ENCODE measurements around the gene COG1. TPM values are rescaled to one million over a fixed set of nuclear protein-coding genes. Genes with fewer than 3 reads are reported as not detected.
A peak's percentile ranks its signal among the peaks of the same experiment; 100 is the strongest.

The COG1 gene
- total RNA-seq, 1 experiment from 2014 or later, result 24.1 TPM

GRCh38 chr17:73203135-73203787, 10.4 kb downstream of the COG1 start:
- Histone ChIP-seq H3K79me2 (ENCODE audit: low read length) (no peaks in the 10 kb centered on the region), H3K27ac (ENCODE audit: low read length) (no peak overlapping the region), H4K20me1 (ENCODE audit: low read length) (no peaks in the 10 kb centered on the region), H3K4me1 (ENCODE audit: insufficient read depth, low read length) (peaks cover 4% of the 10 kb centered on the region; the same call in 1 of the 2 replicates), H3K36me3 (ENCODE audit: low read depth, low read length) (peaks cover 85% of the 10 kb centered on the region), H3K9me2 (replicated peaks; ENCODE audit: low read length) (no peaks in the 10 kb centered on the region), H3K9ac (ENCODE audit: low read length) (no peak overlapping the region), H3F3A (ENCODE audit: low read length, unreplicated experiment) (no peaks in the 10 kb centered on the region), H3K27me3 (ENCODE audit: low read length) (no peaks in the 10 kb centered on the region), H3K4me3 (ENCODE audit: low read length) (no peak overlapping the region), H3K9me3 (ENCODE audit: low read length) (no peaks in the 10 kb centered on the region), H3K4me2 (ENCODE audit: low read length) (no peak overlapping the region), H2AFZ (ENCODE audit: low read length) (no peak overlapping the region)
- BruUV-seq (replicated peaks), result no TSS peak
- POLR2A ChIA-PET (ENCODE audit: unreplicated experiment), result no interaction called here
- peak; percentile 77 for ATAC-seq
- intact Hi-C loops (cut with micrococcal nuclease), result no loop called here
- peak; percentile 47 for DNase-seq
- no peak for TF ChIP-seq EZH2 (IDR thresholded peaks at IDR 0.05; ENCODE audit: low read length, unreplicated experiment)
- no peak for TF ChIP-seq CTCF (conservative IDR thresholded peaks at IDR 0.05; ENCODE audit: low read depth, low read length)
- TF ChIP-seq EZH2phosphoT487 (IDR thresholded peaks at IDR 0.05; ENCODE audit: borderline replicate concordance, low read length), result no peak
- CTCF ChIA-PET, result no interaction called here

- H3K4me2 ChIP-seq (ENCODE audit: low read length), result no peak overlapping the region
These were observed 11.1 kb downstream of the COG1 start for GRCh38 chr17:73203788-73204479.

More at GRCh38 chr17:73203788-73204479, 11.1 kb downstream of the COG1 start:
- Histone ChIP-seq H3K79me2 (ENCODE audit: low read length) (no peaks in the 10 kb centered on the region), H3K4me3 (ENCODE audit: low read length) (no peak overlapping the region), H3K27ac (ENCODE audit: low read length) (no peak overlapping the region), H2AFZ (ENCODE audit: low read length) (no peak overlapping the region), H3K4me1 (ENCODE audit: insufficient read depth, low read length) (peaks cover 4% of the 10 kb centered on the region; the same call in 1 of the 2 replicates), H3K9ac (ENCODE audit: low read length) (no peak overlapping the region), H3K9me3 (ENCODE audit: low read length) (no peaks in the 10 kb centered on the region), H3K36me3 (ENCODE audit: low read depth, low read length) (peaks cover 85% of the 10 kb centered on the region), H3K27me3 (ENCODE audit: low read length) (no peaks in the 10 kb centered on the region), H3F3A (ENCODE audit: low read length, unreplicated experiment) (no peaks in the 10 kb centered on the region), H4K20me1 (ENCODE audit: low read length) (no peaks in the 10 kb centered on the region), H3K9me2 (replicated peaks; ENCODE audit: low read length) (no peaks in the 10 kb centered on the region)
- ChIA-PET POLR2A (ENCODE audit: unreplicated experiment) (no interaction called here), CTCF (no interaction called here)
- TF ChIP-seq CTCF (conservative IDR thresholded peaks at IDR 0.05; ENCODE audit: low read depth, low read length) (no peak), EZH2 (IDR thresholded peaks at IDR 0.05; ENCODE audit: low read length, unreplicated experiment) (no peak), EZH2phosphoT487 (IDR thresholded peaks at IDR 0.05; ENCODE audit: borderline replicate concordance, low read length) (no peak)
- TSS peak; percentile 2 for BruUV-seq (replicated peaks)
- intact Hi-C loops (cut with micrococcal nuclease), result no loop called here
- ATAC-seq (no peak), DNase-seq (no peak)
